Hindlimb muscle (tissue), 1 donor: ENCODE data around the gene DGAT2. TPM values are rescaled to one million over a fixed set of nuclear protein-coding genes. Genes with fewer than 3 reads are reported as not detected.

ENCODE experiments used
- DNase-seq: peaks from one replicate; pipeline ENCODE4 v3.0.0-alpha.2; 2013
- polyA plus RNA-seq: library from polyadenylated mRNA; unstranded; fragments of 120-200 nt; gene quantifications from one replicate; pipeline ENCODE4 v1.2.1, GENCODE V29; 2013; ENCODE audit not compliant: insufficient read length

The DGAT2 gene
- polyA plus RNA-seq, 1 donor, result 6.1 TPM

GRCh38 chr11:75780888-75781287 is 12.3 kb downstream of the DGAT2 start:
- DNase-seq, result no peak

GRCh38 chr11:75781296-75781695 is 12.7 kb downstream of the DGAT2 start:
- no peak for DNase-seq

GRCh38 chr11:75781831-75782230 is 13.3 kb downstream of the DGAT2 start:
- DNase-seq, result no peak

- DNase-seq, result no peak
Measured at GRCh38 chr11:75782540-75783263, 14.1 kb downstream of the DGAT2 start.

GRCh38 chr11:75783416-75784084 is 15.0 kb downstream of the DGAT2 start:
- no peak for DNase-seq

- DNase-seq, result no peak
Measured at GRCh38 chr11:75784085-75784478, 15.5 kb downstream of the DGAT2 start.

- DNase-seq, result no peak
Measured at GRCh38 chr11:75784506-75784905, 15.9 kb downstream of the DGAT2 start.

GRCh38 chr11:75785187-75785586 is 16.6 kb downstream of the DGAT2 start:
- no peak for DNase-seq

- no peak for DNase-seq
Measured at GRCh38 chr11:75786101-75786736, 17.6 kb downstream of the DGAT2 start.

GRCh38 chr11:75789521-75789920 is 20.9 kb downstream of the DGAT2 start:
- DNase-seq, result no peak

- DNase-seq, result no peak
Measured at GRCh38 chr11:75790986-75791385, 22.4 kb downstream of the DGAT2 start.

GRCh38 chr11:75792127-75792731 is 23.7 kb downstream of the DGAT2 start:
- DNase-seq, result no peak

- DNase-seq, result no peak
Measured at GRCh38 chr11:75792997-75793800, 24.6 kb downstream of the DGAT2 start.

- DNase-seq, result no peak
Measured at GRCh38 chr11:75793966-75794365, 25.4 kb downstream of the DGAT2 start.

GRCh38 chr11:75795276-75796090 is 26.9 kb downstream of the DGAT2 start:
- DNase-seq, result no peak

GRCh38 chr11:75796091-75796435 is 27.5 kb downstream of the DGAT2 start:
- DNase-seq, result no peak

GRCh38 chr11:75797116-75797515 is 28.5 kb downstream of the DGAT2 start:
- DNase-seq, result no peak

- DNase-seq, result no peak
Measured at GRCh38 chr11:75797792-75798191, 29.2 kb downstream of the DGAT2 start.

- no peak for DNase-seq
Measured at GRCh38 chr11:75800136-75800675, 31.6 kb downstream of the DGAT2 start.

GRCh38 chr11:75800728-75801361 is 32.3 kb downstream of the DGAT2 start:
- DNase-seq, result no peak
